Hepatocyte (in vitro differentiated cells): ENCODE results near the gene WAC. TPM values are rescaled to one million over a fixed set of nuclear protein-coding genes. Genes with fewer than 3 reads are reported as not detected.

Experiments used
- DNase-seq: peaks from one replicate; pipeline ENCODE4 v3.0.0-alpha.2; 2016; ENCODE audit warnings: low spot score
- H2AFZ ChIP-seq: fragments of 200-600 bp; sonication (generic); 2 replicates; pipeline ENCODE4 v1.6.0; 2016; ENCODE audit warnings: antibody characterized with exemption, mild to moderate bottlenecking
- H3K27ac ChIP-seq: fragments of 200-600 bp; sonication (generic); 2 replicates; pipeline ENCODE4 v1.5.1; 2016; ENCODE audit warnings: mild to moderate bottlenecking
- H3K27me3 ChIP-seq: fragments of 200-600 bp; sonication (generic); 2 replicates; pipeline ENCODE4 v1.6.1; 2016
- H3K36me3 ChIP-seq: fragments of 200-600 bp; sonication (generic); replicated peaks from 2 replicates; pipeline ENCODE4 v1.5.1; 2016; ENCODE audit warnings: low read depth; ENCODE audit not compliant: insufficient read depth
- H3K4me1 ChIP-seq: fragments of 200-600 bp; sonication (generic); 2 replicates; pipeline ENCODE4 v1.5.1; 2016; ENCODE audit warnings: mild to moderate bottlenecking, moderate library complexity; ENCODE audit not compliant: insufficient read depth
- H3K4me2 ChIP-seq: fragments of 200-600 bp; sonication (generic); 2 replicates; pipeline ENCODE4 v1.6.0; 2016
- H3K4me3 ChIP-seq: fragments of 200-600 bp; sonication (generic); 2 replicates; pipeline ENCODE4 v1.5.1; 2016; ENCODE audit warnings: mild to moderate bottlenecking
- H3K79me2 ChIP-seq: fragments of 200-600 bp; sonication (generic); 2 replicates; pipeline ENCODE4 v1.6.0; 2017; ENCODE audit warnings: mild to moderate bottlenecking
- H3K9me2 ChIP-seq: fragments of 200-600 bp; sonication (generic); replicated peaks from 2 replicates; pipeline ENCODE4 v1.6.0; 2017; ENCODE audit warnings: mild to moderate bottlenecking; ENCODE audit not compliant: insufficient read depth
- H3K9me3 ChIP-seq: fragments of 200-600 bp; sonication (generic); 2 replicates; pipeline ENCODE4 v1.5.1; 2016; ENCODE audit warnings: low read depth, mild to moderate bottlenecking
- H4K20me1 ChIP-seq: fragments of 200-600 bp; sonication (generic); 2 replicates; pipeline ENCODE4 v1.6.0; 2016; ENCODE audit warnings: mild to moderate bottlenecking; ENCODE audit not compliant: insufficient read depth, poor library complexity, severe bottlenecking
- EZH2 ChIP-seq: fragments of 200-600 bp; sonication (generic); IDR thresholded peaks from 2 replicates; pipeline ENCODE4 v1.6.1; 2016; ENCODE audit warnings: antibody characterized with exemption, mild to moderate bottlenecking, borderline replicate concordance
- EZH2phosphoT487 ChIP-seq: fragments of 200-600 bp; sonication (generic); IDR thresholded peaks from one replicate; pipeline ENCODE4 v1.6.1; 2018; ENCODE audit warnings: antibody characterized with exemption, mild to moderate bottlenecking, low read depth, moderate library complexity; ENCODE audit not compliant: unreplicated experiment, severe bottlenecking
- WGBS: methylation state at CpG from one replicate; pipeline ENCODE4 v1.1.6; 2016; ENCODE audit warnings: low lambda C conversion rate; ENCODE audit errors: missing lambda C conversion rate; 5-methylcytosine and 5-hydroxymethylcytosine counted together
- polyA plus RNA-seq: library from polyadenylated mRNA; unstranded; fragments of >200 nt; fragmentation: Nextera tagmentation; extraction: Ambion mirVana; gene quantifications from 2 replicates; pipeline ENCODE4 v1.2.1, GENCODE V29; 2016
- total RNA-seq: library from RNA; depleted of rRNA; stranded (reverse); fragments of >200 nt; gene quantifications from 2 replicates; pipeline ENCODE4 v1.2.3, GENCODE V29; 2014
- TF ChIP-seq, protein P1 (sequence below): fragments of 200-600 bp; sonication (generic); IDR thresholded peaks from 2 replicates; pipeline ENCODE4 v1.5.1; 2016; ENCODE audit warnings: antibody characterized with exemption, mild to moderate bottlenecking; ENCODE audit not compliant: poor library complexity

The WAC gene
- total and polyA plus RNA-seq, 2 experiments from 2014 or later, result 59.4 to 94.6 TPM

DNA sequence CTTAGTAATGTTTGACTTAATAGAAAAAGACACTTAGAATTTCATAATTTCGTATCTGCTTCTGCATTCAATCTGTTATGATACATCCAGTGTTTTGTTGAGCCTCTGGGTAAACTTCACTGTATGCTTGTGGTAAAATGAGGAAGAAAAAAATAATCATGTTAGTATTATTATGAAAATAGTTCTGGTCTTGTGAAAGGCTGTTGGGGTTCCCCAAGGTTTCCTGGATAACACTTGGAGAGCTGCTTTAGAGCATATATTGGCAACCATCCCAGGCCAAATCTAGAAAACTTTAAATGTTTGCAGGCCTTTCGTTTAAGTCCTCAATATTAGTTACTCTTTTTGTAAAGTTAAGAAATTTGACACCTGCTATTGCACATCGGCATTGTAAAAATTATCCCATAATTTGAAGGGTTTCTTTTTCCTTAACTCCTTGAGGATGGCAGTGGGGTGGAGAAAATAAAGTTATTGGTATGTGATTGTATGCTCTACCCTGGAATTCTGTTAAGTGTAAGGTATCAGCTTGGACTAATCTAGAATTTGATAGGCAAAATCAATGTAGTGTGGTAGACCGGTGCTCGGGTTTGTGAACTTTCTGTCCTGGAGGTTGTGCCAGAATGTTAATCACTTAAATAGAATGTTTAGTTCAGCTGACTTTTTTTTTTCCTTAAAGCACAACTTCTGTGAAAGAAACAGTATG, 54.5 kb downstream of the WAC start:
- TF ChIP-seq EZH2, result no peak
- no peak for TF ChIP-seq EZH2phosphoT487
- Histone ChIP-seq H3K4me2 (no peak overlapping the region), H3K4me3 (no peak overlapping the region), H3K36me3 (peaks cover 6% of the 10 kb centered on the region), H3K27me3 (no peaks in the 10 kb centered on the region), H3K79me2 (peaks cover 96% of the 10 kb centered on the region), H3K27ac (no peak overlapping the region), H3K9me3 (no peaks in the 10 kb centered on the region), H3K9me2 (no peaks in the 10 kb centered on the region), H4K20me1 (peaks cover 49% of the 10 kb centered on the region), H3K4me1 (no peaks in the 10 kb centered on the region), H2AFZ (no peak overlapping the region)
- DNase-seq, result no peak
- 75% methylated on average over 5 of the region's 5 CpGs for WGBS

DNA sequence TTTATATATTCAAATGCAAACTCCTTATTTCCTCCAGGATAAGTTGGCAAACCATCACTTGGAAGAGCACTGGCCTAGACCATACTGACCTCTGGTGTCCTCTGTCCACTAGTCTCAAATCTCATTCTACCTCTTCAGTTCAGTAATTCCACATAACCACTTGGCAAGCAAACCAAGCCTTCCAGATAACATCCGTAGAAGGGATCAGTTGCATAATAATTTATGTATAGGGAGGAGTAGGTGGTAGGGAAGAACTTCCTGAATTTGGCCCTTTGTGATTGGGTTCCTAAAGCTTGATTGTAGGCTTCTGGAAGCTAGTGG, 55.0 kb downstream of the WAC start:
- H3K79me2 ChIP-seq, result peaks cover 94% of the 10 kb centered on the region
- H3K36me3 ChIP-seq, result peaks cover 6% of the 10 kb centered on the region
- H3K9me3 ChIP-seq, result no peaks in the 10 kb centered on the region
- peak; percentile 10 for DNase-seq
- WGBS, result 11% methylated on average over 1 of the region's 1 CpG
- no peak overlapping the region for H3K4me3 ChIP-seq
- no peak for TF ChIP-seq EZH2
- no peak for TF ChIP-seq EZH2phosphoT487
- TF ChIP-seq, protein P1, sequence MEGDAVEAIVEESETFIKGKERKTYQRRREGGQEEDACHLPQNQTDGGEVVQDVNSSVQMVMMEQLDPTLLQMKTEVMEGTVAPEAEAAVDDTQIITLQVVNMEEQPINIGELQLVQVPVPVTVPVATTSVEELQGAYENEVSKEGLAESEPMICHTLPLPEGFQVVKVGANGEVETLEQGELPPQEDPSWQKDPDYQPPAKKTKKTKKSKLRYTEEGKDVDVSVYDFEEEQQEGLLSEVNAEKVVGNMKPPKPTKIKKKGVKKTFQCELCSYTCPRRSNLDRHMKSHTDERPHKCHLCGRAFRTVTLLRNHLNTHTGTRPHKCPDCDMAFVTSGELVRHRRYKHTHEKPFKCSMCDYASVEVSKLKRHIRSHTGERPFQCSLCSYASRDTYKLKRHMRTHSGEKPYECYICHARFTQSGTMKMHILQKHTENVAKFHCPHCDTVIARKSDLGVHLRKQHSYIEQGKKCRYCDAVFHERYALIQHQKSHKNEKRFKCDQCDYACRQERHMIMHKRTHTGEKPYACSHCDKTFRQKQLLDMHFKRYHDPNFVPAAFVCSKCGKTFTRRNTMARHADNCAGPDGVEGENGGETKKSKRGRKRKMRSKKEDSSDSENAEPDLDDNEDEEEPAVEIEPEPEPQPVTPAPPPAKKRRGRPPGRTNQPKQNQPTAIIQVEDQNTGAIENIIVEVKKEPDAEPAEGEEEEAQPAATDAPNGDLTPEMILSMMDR, result peak; percentile 29
- no peak overlapping the region for H2AFZ ChIP-seq
- H3K4me1 ChIP-seq, result no peaks in the 10 kb centered on the region
- no peak overlapping the region for H3K27ac ChIP-seq
- peaks cover 44% of the 10 kb centered on the region for H4K20me1 ChIP-seq
- H3K9me2 ChIP-seq, result no peaks in the 10 kb centered on the region
- H3K4me2 ChIP-seq, result no peak overlapping the region
- no peaks in the 10 kb centered on the region for H3K27me3 ChIP-seq

DNA sequence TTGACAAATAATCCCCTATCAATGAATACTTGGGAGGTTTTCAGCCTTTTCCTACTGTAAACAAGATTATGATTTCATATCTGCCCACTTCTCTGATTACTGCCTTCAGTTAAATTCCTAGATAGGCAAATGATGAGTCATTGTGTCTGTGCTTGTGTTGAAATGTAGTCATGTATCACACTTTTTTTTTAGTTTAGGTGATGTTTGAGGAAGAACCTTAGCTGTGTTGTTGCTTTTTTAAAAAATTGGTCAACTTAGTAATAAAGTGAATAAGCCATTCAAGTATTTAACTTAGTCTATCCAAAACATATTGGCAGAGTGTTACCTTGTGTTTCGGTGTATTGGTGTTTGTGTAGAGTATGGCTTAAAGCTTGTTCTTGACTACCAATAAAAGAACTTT, 60.0 kb downstream of the WAC start:
- H3K4me2 ChIP-seq, result no peak overlapping the region
- H3K27ac ChIP-seq, result no peak overlapping the region
- no peaks in the 10 kb centered on the region for H3K9me2 ChIP-seq
- H3K27me3 ChIP-seq, result no peaks in the 10 kb centered on the region
- peaks cover 11% of the 10 kb centered on the region for H3K4me1 ChIP-seq
- TF ChIP-seq EZH2, result no peak
- no peak for TF ChIP-seq EZH2phosphoT487
- TF ChIP-seq, protein P1, result no peak
- no peak overlapping the region for H2AFZ ChIP-seq
- 97% methylated on average over 1 of the region's 1 CpG for WGBS
- H3K79me2 ChIP-seq, result peaks cover 98% of the 10 kb centered on the region
- peaks cover 57% of the 10 kb centered on the region for H4K20me1 ChIP-seq
- no peak overlapping the region for H3K4me3 ChIP-seq
- H3K9me3 ChIP-seq, result no peaks in the 10 kb centered on the region
- DNase-seq, result peak; percentile 26
- peaks cover 6% of the 10 kb centered on the region for H3K36me3 ChIP-seq

DNA sequence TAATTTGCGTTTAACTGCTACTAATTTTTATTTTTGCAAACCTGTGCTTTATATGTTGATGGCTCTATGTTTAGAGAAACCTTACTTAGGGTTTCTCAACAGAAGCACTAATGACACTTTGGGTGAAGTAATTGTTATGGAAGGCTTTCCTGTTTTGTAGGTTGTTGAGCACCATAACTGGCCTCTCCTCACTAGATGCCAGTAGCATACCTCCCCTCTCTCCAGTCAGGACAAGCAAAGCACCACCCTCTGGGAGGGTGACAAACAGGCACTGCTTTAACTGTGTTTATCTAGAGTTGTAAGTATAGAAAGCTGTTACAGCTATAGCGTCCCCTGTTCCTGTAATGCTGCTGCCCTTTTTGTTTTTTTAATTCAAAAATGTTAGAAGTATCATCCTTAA, 60.9 kb downstream of the WAC start:
- Histone ChIP-seq H2AFZ (no peak overlapping the region), H3K9me3 (no peaks in the 10 kb centered on the region), H3K9me2 (no peaks in the 10 kb centered on the region), H3K36me3 (peaks cover 7% of the 10 kb centered on the region), H3K4me1 (peaks cover 11% of the 10 kb centered on the region), H4K20me1 (peaks cover 59% of the 10 kb centered on the region), H3K27ac (no peak overlapping the region), H3K27me3 (no peaks in the 10 kb centered on the region), H3K79me2 (peaks cover 98% of the 10 kb centered on the region), H3K4me2 (no peak overlapping the region), H3K4me3 (no peak overlapping the region)
- TF ChIP-seq, protein P1, result no peak
- TF ChIP-seq EZH2phosphoT487 (no peak), EZH2 (no peak)
- no peak for DNase-seq
- WGBS, result 65% methylated on average over 2 of the region's 2 CpGs
